Activated T-helper 1 cell treated with anti-CD3 and anti-CD28 coated beads, Interleukin-12 subunit alpha, Interleukin-12 subunit beta, Interleukin-2, Interleukin-4 antibody, amounts not matched to agents 30 ng/mL and 10 ng/mL and 1 ng/mL, durations not matched to agents 14 hours and 24 hours and 36 hours (primary cell): ENCODE measurements around the gene TBXAS1. TPM values are rescaled to one million over a fixed set of nuclear protein-coding genes. Genes with fewer than 3 reads are reported as not detected.

ENCODE experiments used
- DNase-seq: peaks from one replicate; pipeline ENCODE4 v3.0.0; 2021; ENCODE audit warnings: low spot score
- H3K27ac Mint-ChIP-seq: one replicate; pipeline ENCODE4 v1.8.0; 2021; ENCODE audit warnings: mild to moderate bottlenecking, mixed read lengths
- H3K27me3 Mint-ChIP-seq: one replicate; pipeline ENCODE4 v1.8.0; 2022; ENCODE audit warnings: mild to moderate bottlenecking, moderate library complexity, mixed read lengths; ENCODE audit not compliant: insufficient read depth
- H3K36me3 Mint-ChIP-seq: one replicate; pipeline ENCODE4 v1.8.0; 2021; ENCODE audit warnings: low read depth, mixed read lengths
- H3K4me1 Mint-ChIP-seq: one replicate; pipeline ENCODE4 v1.8.0; 2021; ENCODE audit warnings: low read depth, mixed read lengths
- H3K4me3 Mint-ChIP-seq: one replicate; pipeline ENCODE4 v1.8.0; 2021; ENCODE audit warnings: mild to moderate bottlenecking, moderate library complexity, mixed read lengths
- H3K9me3 Mint-ChIP-seq: one replicate; pipeline ENCODE4 v1.8.0; 2021; ENCODE audit warnings: mixed read lengths
- intact Hi-C: fragments of 100-400 bp; cut with micrococcal nuclease; formaldehyde crosslinking; loops from one replicate; pipeline ENCODE4 v1.15.1; 2024
- total RNA-seq: library from RNA; stranded (reverse); gene quantifications from 2 replicates; pipeline ENCODE4 v1.2.3, GENCODE V29; 2022

Gene TBXAS1
- total RNA-seq, 1 donor from 2014 or later = 2.4 TPM

GRCh38 chr7:139992353-139993044 is 163.4 kb downstream of the TBXAS1 start:
- H3K27me3 Mint-ChIP-seq = no peaks in the 10 kb centered on the region
- DNase-seq = no peak
- no peaks in the 10 kb centered on the region for H3K36me3 Mint-ChIP-seq
- no peaks in the 10 kb centered on the region for H3K4me1 Mint-ChIP-seq
- intact Hi-C loops = no loop called here
- H3K27ac Mint-ChIP-seq = no peak overlapping the region
- H3K4me3 Mint-ChIP-seq = no peak overlapping the region
- no peaks in the 10 kb centered on the region for H3K9me3 Mint-ChIP-seq

- no peak for DNase-seq
- Mint-ChIP-seq H3K27me3 (no peaks in the 10 kb centered on the region), H3K4me1 (no peaks in the 10 kb centered on the region), H3K27ac (no peak overlapping the region), H3K36me3 (no peaks in the 10 kb centered on the region), H3K4me3 (no peak overlapping the region), H3K9me3 (no peaks in the 10 kb centered on the region)
- intact Hi-C loops = no loop called here
Observed at GRCh38 chr7:139993169-139993568, 164.1 kb downstream of the TBXAS1 start.

GRCh38 chr7:139993592-139993991 is 164.5 kb downstream of the TBXAS1 start:
- H3K36me3 Mint-ChIP-seq = no peaks in the 10 kb centered on the region
- H3K27ac Mint-ChIP-seq = no peak overlapping the region
- H3K9me3 Mint-ChIP-seq = no peaks in the 10 kb centered on the region
- DNase-seq = no peak
- no peaks in the 10 kb centered on the region for H3K27me3 Mint-ChIP-seq
- no peak overlapping the region for H3K4me3 Mint-ChIP-seq
- intact Hi-C loops = no loop called here
- no peaks in the 10 kb centered on the region for H3K4me1 Mint-ChIP-seq

GRCh38 chr7:139994356-139994755 is 165.3 kb downstream of the TBXAS1 start:
- Mint-ChIP-seq H3K4me3 (no peak overlapping the region), H3K36me3 (no peaks in the 10 kb centered on the region), H3K9me3 (no peaks in the 10 kb centered on the region), H3K4me1 (no peaks in the 10 kb centered on the region), H3K27ac (no peak overlapping the region), H3K27me3 (no peaks in the 10 kb centered on the region)
- intact Hi-C loops = no loop called here
- DNase-seq = no peak

GRCh38 chr7:139995017-139995915 is 166.2 kb downstream of the TBXAS1 start:
- Mint-ChIP-seq H3K27ac (no peak overlapping the region), H3K27me3 (no peaks in the 10 kb centered on the region), H3K9me3 (no peaks in the 10 kb centered on the region), H3K4me1 (no peaks in the 10 kb centered on the region), H3K4me3 (no peak overlapping the region), H3K36me3 (no peaks in the 10 kb centered on the region)
- no peak for DNase-seq
- intact Hi-C loops = no loop called here

GRCh38 chr7:139998572-139998971 is 169.5 kb downstream of the TBXAS1 start:
- H3K27ac Mint-ChIP-seq = no peak overlapping the region

GRCh38 chr7:139999516-139999915 is 170.5 kb downstream of the TBXAS1 start:
- Mint-ChIP-seq H3K9me3 (no peaks in the 10 kb centered on the region), H3K27ac (no peak overlapping the region), H3K4me1 (no peaks in the 10 kb centered on the region), H3K36me3 (no peaks in the 10 kb centered on the region), H3K27me3 (no peaks in the 10 kb centered on the region), H3K4me3 (no peak overlapping the region)
- intact Hi-C loops = no loop called here
- DNase-seq = no peak

More at GRCh38 chr7:139998572-139998971, 169.5 kb downstream of the TBXAS1 start:
- Mint-ChIP-seq H3K9me3 (no peaks in the 10 kb centered on the region), H3K27me3 (no peaks in the 10 kb centered on the region), H3K4me1 (no peaks in the 10 kb centered on the region), H3K36me3 (no peaks in the 10 kb centered on the region), H3K4me3 (no peak overlapping the region)
- intact Hi-C loops = no loop called here
- DNase-seq = no peak

- no peaks in the 10 kb centered on the region for H3K27me3 Mint-ChIP-seq
- H3K4me3 Mint-ChIP-seq = no peak overlapping the region
- H3K36me3 Mint-ChIP-seq = no peaks in the 10 kb centered on the region
- H3K4me1 Mint-ChIP-seq = no peaks in the 10 kb centered on the region
- H3K9me3 Mint-ChIP-seq = no peaks in the 10 kb centered on the region
- intact Hi-C loops = no loop called here
- H3K27ac Mint-ChIP-seq = no peak overlapping the region
- no peak for DNase-seq
Observed at GRCh38 chr7:140000666-140001268, 171.7 kb downstream of the TBXAS1 start.

- peak; percentile 6 for DNase-seq
- no peaks in the 10 kb centered on the region for H3K4me1 Mint-ChIP-seq
- no peaks in the 10 kb centered on the region for H3K36me3 Mint-ChIP-seq
- peaks cover 2% of the 10 kb centered on the region for H3K27me3 Mint-ChIP-seq
- H3K27ac Mint-ChIP-seq = no peak overlapping the region
- H3K4me3 Mint-ChIP-seq = no peak overlapping the region
- intact Hi-C loops = loop anchor here (1.0 to 2.0 kb wide), 2 partner anchors 385 to 569 kb away; no protein-coding TSS in a partner anchor
- no peaks in the 10 kb centered on the region for H3K9me3 Mint-ChIP-seq
Observed at GRCh38 chr7:140003913-140004382, 174.9 kb downstream of the TBXAS1 start.

- Mint-ChIP-seq H3K27ac (no peak overlapping the region), H3K4me3 (no peak overlapping the region), H3K36me3 (no peaks in the 10 kb centered on the region), H3K9me3 (no peaks in the 10 kb centered on the region), H3K27me3 (peaks cover 2% of the 10 kb centered on the region), H3K4me1 (no peaks in the 10 kb centered on the region)
- intact Hi-C loops = loop anchor here (1.0 kb wide), 1 partner anchor 385 kb away; no protein-coding TSS in a partner anchor
- DNase-seq = no peak
Observed at GRCh38 chr7:140004672-140005071, 175.6 kb downstream of the TBXAS1 start.

GRCh38 chr7:140005341-140005740 is 176.3 kb downstream of the TBXAS1 start:
- Mint-ChIP-seq H3K36me3 (no peaks in the 10 kb centered on the region), H3K4me1 (no peaks in the 10 kb centered on the region), H3K27ac (no peak overlapping the region), H3K27me3 (peaks cover 2% of the 10 kb centered on the region), H3K9me3 (no peaks in the 10 kb centered on the region), H3K4me3 (no peak overlapping the region)
- intact Hi-C loops = no loop called here
- DNase-seq = no peak

GRCh38 chr7:140005754-140006503 is 176.9 kb downstream of the TBXAS1 start:
- Mint-ChIP-seq H3K27ac (no peak overlapping the region), H3K9me3 (no peaks in the 10 kb centered on the region), H3K4me3 (no peak overlapping the region), H3K36me3 (no peaks in the 10 kb centered on the region), H3K4me1 (no peaks in the 10 kb centered on the region), H3K27me3 (peaks cover 2% of the 10 kb centered on the region)
- DNase-seq = no peak
- intact Hi-C loops = no loop called here
